ENCODE measurements around the gene LGI4.

GRCh38 chr19:35156673-35157014, 21.8 kb upstream of the LGI4 start:
- TF ChIP-seq POLR2A (IDR thresholded peaks at IDR 0.05), result no peak
- TF ChIP-seq CTCF (IDR thresholded peaks at IDR 0.05 in 4 of 5, conservative IDR thresholded peaks at IDR 0.05 in 1 of 5), result no peak

All from gastrocnemius medialis (tissue), 4 donors.